ENCODE data around the gene GAPVD1. TPM values are rescaled to one million over a fixed set of nuclear protein-coding genes. Genes with fewer than 3 reads are reported as not detected.

Gene GAPVD1
- total and polyA plus RNA-seq, 2 of the 13 experiments (the other 11 are each of a cell fraction or from before 2014, with no cell fraction given): 11.1 to 33.2 TPM

DNA sequence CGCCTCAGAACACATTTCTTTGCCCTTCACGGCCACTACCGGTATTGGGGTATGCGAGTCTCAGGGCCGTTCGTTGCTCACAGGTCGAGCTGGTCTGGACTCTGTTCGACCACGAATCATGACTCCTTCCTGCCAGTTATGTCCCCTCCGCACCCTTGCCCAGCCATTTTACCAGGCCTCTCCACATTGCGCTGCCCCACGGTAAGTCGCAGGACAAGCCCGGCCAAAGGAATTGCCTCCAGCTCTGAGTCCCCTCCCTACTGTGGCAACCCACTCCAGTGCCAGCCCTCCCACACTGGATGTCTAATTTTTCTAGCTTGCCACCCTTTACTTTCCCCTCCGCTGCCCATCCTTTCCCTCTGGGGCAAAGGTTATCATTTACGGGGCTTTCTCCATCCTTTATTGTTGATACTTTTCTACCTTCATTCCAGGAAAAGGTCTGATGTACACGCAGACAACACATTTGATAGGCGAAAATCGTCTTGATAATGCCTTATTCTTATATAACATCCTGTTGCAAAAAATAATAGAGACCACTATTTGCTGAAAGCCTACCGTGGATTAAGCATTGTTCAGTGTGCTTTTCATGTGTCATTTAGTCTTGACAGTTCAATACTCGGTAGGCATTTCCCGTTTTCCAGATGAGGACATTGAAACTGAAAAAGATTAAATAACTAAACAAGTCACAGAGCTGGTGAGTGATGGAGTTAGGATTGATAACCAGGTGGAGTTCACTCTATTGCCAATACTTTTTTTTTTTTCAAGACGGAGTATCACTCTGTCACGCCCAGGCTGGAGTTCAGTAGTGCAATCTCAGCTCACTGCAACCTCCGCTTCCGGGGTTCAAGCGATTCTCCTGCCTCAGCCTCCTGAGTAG is 19.5 kb upstream of the GAPVD1 start (continued):
- TF ChIP-seq PTBP1 (IDR thresholded peaks at IDR 0.05; ENCODE audit: low read depth, low read length, poor library complexity, severe bottlenecking) (no peak), SIN3A (IDR thresholded peaks at IDR 0.05; ENCODE audit: borderline replicate concordance, low read depth, low read length) (no peak), CCAR2 (optimal IDR thresholded peaks at IDR 0.05; ENCODE audit: low read depth, low read length) (no peak), ZNF512B (CRISPR knock-in tag; IDR thresholded peaks at IDR 0.05; ENCODE audit: borderline replicate concordance) (no peak), BHLHE40 (IDR thresholded peaks at IDR 0.05; ENCODE audit: low read length) (0 out of 2 replicates have a peak, but pooled peaks have one; percentile 2), TBX2 (CRISPR knock-in tag; IDR thresholded peaks at IDR 0.05; ENCODE audit: borderline replicate concordance) (no peak), KLF15 (CRISPR knock-in tag; IDR thresholded peaks at IDR 0.05; ENCODE audit: borderline replicate concordance) (no peak), ZNF747 (CRISPR knock-in tag; IDR thresholded peaks at IDR 0.05; ENCODE audit: borderline replicate concordance) (no peak), ZNF879 (CRISPR knock-in tag; IDR thresholded peaks at IDR 0.05) (no peak), CCDC6 (CRISPR knock-in tag; IDR thresholded peaks at IDR 0.05) (peak; percentile 81; the same call in 1 of the 2 replicates), EEA1 (CRISPR knock-in tag; IDR thresholded peaks at IDR 0.05; ENCODE audit: borderline replicate concordance) (0 out of 2 replicates have a peak, but pooled peaks have one; percentile 42), MAFF (IDR thresholded peaks at IDR 0.05; ENCODE audit: low read depth, low read length) (no peak), ZNF703 (CRISPR knock-in tag; IDR thresholded peaks at IDR 0.05; ENCODE audit: borderline replicate concordance) (no peak), HOXA3 (CRISPR knock-in tag; IDR thresholded peaks at IDR 0.05) (no peak), NPAS2 (CRISPR knock-in tag; IDR thresholded peaks at IDR 0.05; ENCODE audit: borderline replicate concordance) (no peak), TEAD2 (CRISPR knock-in tag; IDR thresholded peaks at IDR 0.05) (0 out of 2 replicates have a peak, but pooled peaks have one; percentile 44), HCFC1 (IDR thresholded peaks at IDR 0.05; ENCODE audit: low read depth, low read length) (no peak)
- TF ChIP-seq, protein P1, sequence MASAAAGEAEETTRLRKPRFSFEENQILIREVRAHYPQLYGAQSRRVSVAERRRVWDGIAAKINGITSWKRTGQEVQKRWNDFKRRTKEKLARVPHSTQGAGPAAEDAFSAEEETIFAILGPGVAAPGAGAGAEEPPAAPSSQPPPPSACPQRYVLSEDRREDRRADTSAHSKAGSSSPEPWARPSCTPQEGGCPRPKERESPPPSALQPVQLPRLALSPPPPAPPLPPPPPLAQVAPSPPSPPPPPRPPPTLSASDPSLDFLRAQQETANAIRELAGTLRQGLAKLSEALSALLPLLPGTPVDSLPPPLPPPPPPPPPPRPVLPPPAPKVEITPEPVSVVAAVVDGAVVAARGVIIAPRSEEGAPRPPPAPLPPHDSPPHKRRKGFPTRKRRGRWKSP (CRISPR knock-in tag; IDR thresholded peaks at IDR 0.05): peak; percentile 59; the same call in 1 of the 2 replicates
- TF ChIP-seq, protein P2, sequence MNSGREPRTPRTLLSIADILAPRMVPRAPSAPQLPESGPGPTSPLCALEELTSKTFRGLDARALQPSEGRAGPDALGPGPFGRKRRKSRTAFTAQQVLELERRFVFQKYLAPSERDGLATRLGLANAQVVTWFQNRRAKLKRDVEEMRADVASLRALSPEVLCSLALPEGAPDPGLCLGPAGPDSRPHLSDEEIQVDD (CRISPR knock-in tag; IDR thresholded peaks at IDR 0.05; ENCODE audit: borderline replicate concordance): 0 out of 2 replicates have a peak, but pooled peaks have one; percentile 31
- TF ChIP-seq, protein P3, sequence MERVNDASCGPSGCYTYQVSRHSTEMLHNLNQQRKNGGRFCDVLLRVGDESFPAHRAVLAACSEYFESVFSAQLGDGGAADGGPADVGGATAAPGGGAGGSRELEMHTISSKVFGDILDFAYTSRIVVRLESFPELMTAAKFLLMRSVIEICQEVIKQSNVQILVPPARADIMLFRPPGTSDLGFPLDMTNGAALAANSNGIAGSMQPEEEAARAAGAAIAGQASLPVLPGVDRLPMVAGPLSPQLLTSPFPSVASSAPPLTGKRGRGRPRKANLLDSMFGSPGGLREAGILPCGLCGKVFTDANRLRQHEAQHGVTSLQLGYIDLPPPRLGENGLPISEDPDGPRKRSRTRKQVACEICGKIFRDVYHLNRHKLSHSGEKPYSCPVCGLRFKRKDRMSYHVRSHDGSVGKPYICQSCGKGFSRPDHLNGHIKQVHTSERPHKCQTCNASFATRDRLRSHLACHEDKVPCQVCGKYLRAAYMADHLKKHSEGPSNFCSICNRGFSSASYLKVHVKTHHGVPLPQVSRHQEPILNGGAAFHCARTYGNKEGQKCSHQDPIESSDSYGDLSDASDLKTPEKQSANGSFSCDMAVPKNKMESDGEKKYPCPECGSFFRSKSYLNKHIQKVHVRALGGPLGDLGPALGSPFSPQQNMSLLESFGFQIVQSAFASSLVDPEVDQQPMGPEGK (CRISPR knock-in tag; IDR thresholded peaks at IDR 0.05): no peak
- TF ChIP-seq, protein P4, sequence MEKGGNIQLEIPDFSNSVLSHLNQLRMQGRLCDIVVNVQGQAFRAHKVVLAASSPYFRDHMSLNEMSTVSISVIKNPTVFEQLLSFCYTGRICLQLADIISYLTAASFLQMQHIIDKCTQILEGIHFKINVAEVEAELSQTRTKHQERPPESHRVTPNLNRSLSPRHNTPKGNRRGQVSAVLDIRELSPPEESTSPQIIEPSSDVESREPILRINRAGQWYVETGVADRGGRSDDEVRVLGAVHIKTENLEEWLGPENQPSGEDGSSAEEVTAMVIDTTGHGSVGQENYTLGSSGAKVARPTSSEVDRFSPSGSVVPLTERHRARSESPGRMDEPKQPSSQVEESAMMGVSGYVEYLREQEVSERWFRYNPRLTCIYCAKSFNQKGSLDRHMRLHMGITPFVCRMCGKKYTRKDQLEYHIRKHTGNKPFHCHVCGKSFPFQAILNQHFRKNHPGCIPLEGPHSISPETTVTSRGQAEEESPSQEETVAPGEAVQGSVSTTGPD (CRISPR knock-in tag; IDR thresholded peaks at IDR 0.05): no peak; the same call in 1 of the 2 replicates
